A549 (cell line): ENCODE measurements around the gene MICOS13. TPM values are rescaled to one million over a fixed set of nuclear protein-coding genes. Genes with fewer than 3 reads are reported as not detected.

Source experiments
- ATAC-seq, 2 experiments: fragments of 200-7000 bp in 1 of 2; fragments of >200 bp in 1 of 2; cut with Nextera tagmentation in 1 of 2; cut with Tn5 transposase in 1 of 2; 3 replicates each; pipeline versions ENCODE4 v1.8.0 to v1.9.1; 2018 to 2020; ENCODE audit warnings: mild to moderate bottlenecking in 1 of 2, moderate library complexity in 1 of 2
- CTCF ChIA-PET: fragments of 300-600 bp; sonication (Branson Sonifier 250); formaldehyde crosslinking; extraction: SDS; loops from one replicate; lab custom pipeline; 2021; ENCODE audit warnings: antibody characterized with exemption, inconsistent platforms; lab: Yijun Ruan, JAX
- POLR2A ChIA-PET: fragments of 350-600 bp; formaldehyde crosslinking; extraction: SDS; loops from one replicate; lab custom pipeline; 2021; ENCODE audit warnings: antibody characterized with exemption, inconsistent platforms; lab: Yijun Ruan, JAX
- DNase-seq, 2 experiments: peaks; one replicate each; pipeline versions ENCODE4 v3.0.0 to v3.0.0-alpha.2; 2011 to 2016; ENCODE audit warnings: low read depth in 1 of 2, low spot score in 1 of 2
- FAIRE-seq: peaks from 2 replicates; lab custom pipeline; 2011; peaks lifted over from hg19 to GRCh38; lab: Jason Lieb, UNC
- H3K27ac ChIP-seq, 2 experiments: fragments of >200 bp; sonication (Bioruptor Twin); formaldehyde crosslinking; 3 replicates each; pipeline ENCODE4 v1.5.1; 2016 to 2017
- H3K4me1 ChIP-seq: fragments of >200 bp; sonication (Bioruptor Twin); formaldehyde crosslinking; 3 replicates; pipeline ENCODE4 v1.6.1; 2016
- H3K4me2 ChIP-seq: fragments of >200 bp; sonication (Bioruptor Twin); formaldehyde crosslinking; 3 replicates; pipeline ENCODE4 v1.6.1; 2016
- H3K4me3 ChIP-seq: fragments of >200 bp; sonication (Bioruptor Twin); formaldehyde crosslinking; 3 replicates; pipeline ENCODE4 v1.5.1; 2016
- H3K9me3 ChIP-seq: fragments of >200 bp; sonication (Bioruptor Twin); formaldehyde crosslinking; 3 replicates; pipeline ENCODE4 v1.6.1; 2016
- BCL3 ChIP-seq: fragments of >200 bp; sonication (Bioruptor Twin); formaldehyde crosslinking; IDR thresholded peaks from 3 replicates; pipeline ENCODE4 v1.6.1; 2016
- CEBPB ChIP-seq, 2 experiments: fragments of >200 bp in 1 of 2; sonication (Bioruptor Twin) in 1 of 2; formaldehyde crosslinking in 1 of 2; IDR thresholded peaks; 2 replicates each; pipeline ENCODE4 v1.6.1; 2012 to 2016
- CHD4 ChIP-seq: fragments of 200-600 bp; sonication (generic); IDR thresholded peaks from 2 replicates; pipeline ENCODE4 v1.6.1; 2016; ENCODE audit warnings: antibody characterized with exemption, mild to moderate bottlenecking, borderline replicate concordance
- CTCF ChIP-seq: fragments of >200 bp; sonication (Bioruptor Twin); formaldehyde crosslinking; IDR thresholded peaks from 3 replicates; pipeline ENCODE4 v1.5.1; 2016
- EHF ChIP-seq: fragments of 250-450 bp; sonication (Bioruptor Pico); IDR thresholded peaks from 2 replicates; pipeline ENCODE4 v1.5.0; 2020; ENCODE audit warnings: mild to moderate bottlenecking
- EHMT2 ChIP-seq: fragments of 200-600 bp; sonication (generic); IDR thresholded peaks from 2 replicates; pipeline ENCODE4 v1.6.1; 2016; ENCODE audit warnings: antibody characterized with exemption, low read depth, mild to moderate bottlenecking, moderate library complexity
- EP300 ChIP-seq, 2 experiments: fragments of >200 bp; sonication (Bioruptor Twin); formaldehyde crosslinking; IDR thresholded peaks; 2 replicates in 1 of 2; 3 replicates in 1 of 2; pipeline ENCODE4 v1.6.1; 2016 to 2017
- FOSB ChIP-seq: fragments of 250-450 bp; sonication (Bioruptor Pico); IDR thresholded peaks from 2 replicates; pipeline ENCODE4 v1.5.0; 2020; ENCODE audit warnings: mild to moderate bottlenecking, moderate library complexity
- FOSL2 ChIP-seq, 2 experiments: fragments of 450-650 bp in 1 of 2; fragments of >200 bp in 1 of 2; sonication (Bioruptor Twin) in 1 of 2; formaldehyde crosslinking; IDR thresholded peaks; 2 replicates each; pipeline versions ENCODE4 v1.5.0 to v1.6.1; 2016 to 2020; ENCODE audit warnings: mild to moderate bottlenecking in 1 of 2, moderate library complexity in 1 of 2
- FOXS1 ChIP-seq: fragments of 250-450 bp; sonication (Bioruptor Pico); IDR thresholded peaks from 2 replicates; pipeline ENCODE4 v1.5.0; 2020; ENCODE audit warnings: mild to moderate bottlenecking, moderate library complexity
- HOXA7 ChIP-seq: fragments of 250-450 bp; sonication (Bioruptor Pico); IDR thresholded peaks from 2 replicates; pipeline ENCODE4 v1.5.0; 2020; ENCODE audit warnings: mild to moderate bottlenecking, moderate library complexity
- HOXB13 ChIP-seq: fragments of 250-450 bp; sonication (Bioruptor Pico); IDR thresholded peaks from 2 replicates; pipeline ENCODE4 v1.5.0; 2020; ENCODE audit warnings: low read depth, mild to moderate bottlenecking, moderate library complexity
- HOXB5 ChIP-seq: fragments of 250-450 bp; sonication (Bioruptor Pico); IDR thresholded peaks from 2 replicates; pipeline ENCODE4 v1.5.0; 2020; ENCODE audit warnings: mild to moderate bottlenecking, moderate library complexity
- JUN ChIP-seq, 2 experiments: fragments of >200 bp; sonication (Bioruptor Twin); formaldehyde crosslinking; IDR thresholded peaks; 2 replicates in 1 of 2; 3 replicates in 1 of 2; pipeline ENCODE4 v1.6.1; 2016 to 2017
- KDM5A ChIP-seq: fragments of 200-600 bp; sonication (generic); IDR thresholded peaks from 2 replicates; pipeline ENCODE4 v1.6.1; 2016; ENCODE audit warnings: antibody characterized with exemption, mild to moderate bottlenecking
- NPAS2 ChIP-seq: fragments of 250-450 bp; sonication (Bioruptor Pico); IDR thresholded peaks from 2 replicates; pipeline ENCODE4 v1.8.0; 2022; ENCODE audit warnings: mild to moderate bottlenecking, moderate library complexity, borderline replicate concordance
- NR3C1 ChIP-seq: fragments of >200 bp; sonication (Bioruptor Twin); formaldehyde crosslinking; IDR thresholded peaks from 3 replicates; pipeline ENCODE4 v1.6.1; 2017
- REST ChIP-seq: fragments of 200-600 bp; sonication (generic); IDR thresholded peaks from 2 replicates; pipeline ENCODE4 v1.6.1; 2016; ENCODE audit warnings: antibody characterized with exemption, mild to moderate bottlenecking, moderate library complexity
- RNF2 ChIP-seq: fragments of 200-600 bp; sonication (generic); IDR thresholded peaks from 2 replicates; pipeline ENCODE4 v1.6.1; 2016; ENCODE audit warnings: low read depth, mild to moderate bottlenecking, antibody characterized with exemption, moderate library complexity, borderline replicate concordance
- SREBF2 ChIP-seq: fragments of 450-650 bp; IDR thresholded peaks from 2 replicates; pipeline ENCODE4 v1.6.1; 2014; ENCODE audit warnings: mild to moderate bottlenecking, moderate library complexity
- WGBS: methylation state at CpG from one replicate; pipeline ENCODE4 v1.1.6; 2017; ENCODE audit errors: missing lambda C conversion rate; 5-methylcytosine and 5-hydroxymethylcytosine counted together
- polyA plus RNA-seq, 4 experiments: library from polyadenylated mRNA; depleted of rRNA in 3 of 4; stranded (reverse); fragments of >200 nt; fragmentation: RNase III in 1 of 4; extraction: RNeasy Plus Mini Kit Qiagen cat#74134 plus additional on column Dnase treatment in 1 of 4; gene quantifications; 2 replicates in 3 of 4; 3 replicates in 1 of 4; pipeline ENCODE4 v1.2.3, GENCODE V29; 2011 to 2017

Gene MICOS13
- polyA plus RNA-seq, 2 of the 4 experiments (the other 2 are of a cell fraction), result 20.5 to 48.8 TPM

- TF ChIP-seq REST, result no peak
- TF ChIP-seq BCL3, result no peak
Measured at GRCh38 chr19:5661483-5661882, 18.8 kb downstream of the MICOS13 start (continued).

GRCh38 chr19:5655412-5655811 lies 24.9 kb downstream of the MICOS13 start:
- ATAC-seq (no peak), DNase-seq (no peak), FAIRE-seq (no peak)
- Histone ChIP-seq H3K4me3 (no peak overlapping the region), H3K27ac (no peak overlapping the region), H3K9me3 (no peaks in the 10 kb centered on the region), H3K4me1 (no peaks in the 10 kb centered on the region), H3K4me2 (no peak overlapping the region)
- TF ChIP-seq BCL3 (no peak), NR3C1 (no peak), CHD4 (no peak), HOXB5 (CRISPR knock-in tag) (no peak), RNF2 (no peak), NPAS2 (CRISPR knock-in tag) (no peak), SREBF2 (no peak), EHF (CRISPR knock-in tag) (no peak), HOXA7 (CRISPR knock-in tag) (no peak), CEBPB (IDR thresholded peaks at IDR 0.05) (no peak), CTCF (no peak), EP300 (IDR thresholded peaks at IDR 0.05) (no peak), JUN (IDR thresholded peaks at IDR 0.05) (no peak), FOSL2 (IDR thresholded peaks at IDR 0.05) (no peak), FOSL2 (CRISPR knock-in tag; IDR thresholded peaks at IDR 0.05) (no peak), FOSB (CRISPR knock-in tag) (no peak), KDM5A (no peak), EHMT2 (no peak), HOXB13 (CRISPR knock-in tag) (no peak), FOXS1 (CRISPR knock-in tag) (no peak)
- WGBS, result 88% methylated on average over 5 of the region's 5 CpGs
- POLR2A ChIA-PET, result no interaction called here
- CTCF ChIA-PET, result interaction anchor here (0.7 to 1.7 kb wide), 2 partner anchors 13 to 14 kb away, joined by 3 to 4 read pairs; no protein-coding TSS in a partner anchor
